A673 (cell line): Measurements from ENCODE around the gene CPED1. TPM values are rescaled to one million over a fixed set of nuclear protein-coding genes. Genes with fewer than 3 reads are reported as not detected.

Source experiments
- BruUV-seq: library from RNA; stranded (reverse); fragments of 400-500 nt; replicated peaks from 2 replicates; lab custom pipeline; 2021; lab: Mats Ljungman, UMichigan
- CTCF ChIA-PET: fragments of 300-600 bp; sonication (Branson Sonifier 250); formaldehyde crosslinking; loops from one replicate; lab custom pipeline; 2022; ENCODE audit warnings: antibody characterized with exemption; lab: Charles Lee
- POLR2A ChIA-PET: fragments of 300-600 bp; sonication (Branson Sonifier 250); formaldehyde crosslinking; loops from one replicate; lab custom pipeline; 2022; ENCODE audit warnings: antibody characterized with exemption; ENCODE audit not compliant: low non-redundant PET; lab: Charles Lee
- DNase-seq: peaks from one replicate; pipeline ENCODE4 v3.0.0-alpha.2; 2015; ENCODE audit warnings: low spot score
- H3K27ac ChIP-seq: fragments of 200-600 bp; sonication (generic); 2 replicates; pipeline ENCODE4 v1.5.1; 2016; ENCODE audit warnings: mixed run types, low read depth, mild to moderate bottlenecking, mixed read lengths, antibody characterized with exemption, low read length; ENCODE audit not compliant: poor library complexity, severe bottlenecking
- H3K27me3 ChIP-seq: fragments of 200-600 bp; sonication (generic); replicated peaks from 2 replicates; pipeline ENCODE4 v1.6.1; 2017; ENCODE audit warnings: mixed run types, low read depth, mild to moderate bottlenecking, mixed read lengths, antibody characterized with exemption, low read length; ENCODE audit not compliant: insufficient read depth, poor library complexity
- H3K36me3 ChIP-seq: fragments of 200-600 bp; sonication (generic); 2 replicates; pipeline ENCODE4 v1.6.1; 2016; ENCODE audit warnings: mixed run types, mild to moderate bottlenecking, mixed read lengths, antibody characterized with exemption, low read length; ENCODE audit not compliant: insufficient read depth, poor library complexity, severe bottlenecking
- H3K4me1 ChIP-seq: fragments of 200-600 bp; sonication (generic); 2 replicates; pipeline ENCODE4 v1.6.1; 2017; ENCODE audit warnings: mixed run types, mild to moderate bottlenecking, mixed read lengths, antibody characterized with exemption, low read length; ENCODE audit not compliant: insufficient read depth, poor library complexity, severe bottlenecking
- H3K4me3 ChIP-seq: fragments of 200-600 bp; sonication (generic); 2 replicates; pipeline ENCODE4 v1.5.1; 2016; ENCODE audit warnings: low read depth, mixed run types, mild to moderate bottlenecking, mixed read lengths, low read length; ENCODE audit not compliant: poor library complexity, severe bottlenecking
- H3K9me3 ChIP-seq: fragments of 200-600 bp; sonication (generic); 2 replicates; pipeline ENCODE4 v1.6.1; 2016; ENCODE audit warnings: mixed run types, low read depth, mild to moderate bottlenecking, mixed read lengths, antibody characterized with exemption, low read length; ENCODE audit not compliant: poor library complexity, severe bottlenecking
- EZH2 ChIP-seq: fragments of 200-600 bp; sonication (generic); IDR thresholded peaks from 2 replicates; pipeline ENCODE4 v1.6.1; 2017; ENCODE audit warnings: borderline replicate concordance, low read depth, mild to moderate bottlenecking, mixed read lengths, antibody characterized with exemption, low read length; ENCODE audit not compliant: poor library complexity, severe bottlenecking
- intact Hi-C: fragments of 100-400 bp; cut with micrococcal nuclease; formaldehyde crosslinking; loops from one replicate; pipeline ENCODE4 v1.10.0; 2022; ENCODE audit not compliant: unreplicated experiment
- total RNA-seq: library from RNA; stranded (reverse); gene quantifications from 2 replicates; pipeline ENCODE4 v1.2.3, GENCODE V29; 2021
- TF ChIP-seq, protein P1 (sequence below): fragments of 300-800, 200-600 bp; sonication (generic); conservative IDR thresholded peaks from 2 replicates; pipeline ENCODE4 v1.5.1; 2017; ENCODE audit warnings: low read depth, mild to moderate bottlenecking, antibody characterized with exemption, low read length, moderate library complexity, mixed read lengths

CPED1 gene
- total RNA-seq, 1 experiment from 2014 or later = 0.15 TPM

- Histone ChIP-seq H3K27ac (no peak overlapping the region), H3K9me3 (no peaks in the 10 kb centered on the region), H3K36me3 (no peaks in the 10 kb centered on the region), H3K4me3 (no peak overlapping the region), H3K4me1 (peaks cover 44% of the 10 kb centered on the region), H3K27me3 (no peaks in the 10 kb centered on the region)
- no TSS peak for BruUV-seq
- POLR2A ChIA-PET = no interaction called here
- intact Hi-C loops = loop anchor here (10.0 kb wide), 1 partner anchor 554 kb away; no protein-coding TSS in a partner anchor
- CTCF ChIA-PET = no interaction called here
- DNase-seq = no peak
- TF ChIP-seq EZH2 = no peak
- TF ChIP-seq, protein P1, sequence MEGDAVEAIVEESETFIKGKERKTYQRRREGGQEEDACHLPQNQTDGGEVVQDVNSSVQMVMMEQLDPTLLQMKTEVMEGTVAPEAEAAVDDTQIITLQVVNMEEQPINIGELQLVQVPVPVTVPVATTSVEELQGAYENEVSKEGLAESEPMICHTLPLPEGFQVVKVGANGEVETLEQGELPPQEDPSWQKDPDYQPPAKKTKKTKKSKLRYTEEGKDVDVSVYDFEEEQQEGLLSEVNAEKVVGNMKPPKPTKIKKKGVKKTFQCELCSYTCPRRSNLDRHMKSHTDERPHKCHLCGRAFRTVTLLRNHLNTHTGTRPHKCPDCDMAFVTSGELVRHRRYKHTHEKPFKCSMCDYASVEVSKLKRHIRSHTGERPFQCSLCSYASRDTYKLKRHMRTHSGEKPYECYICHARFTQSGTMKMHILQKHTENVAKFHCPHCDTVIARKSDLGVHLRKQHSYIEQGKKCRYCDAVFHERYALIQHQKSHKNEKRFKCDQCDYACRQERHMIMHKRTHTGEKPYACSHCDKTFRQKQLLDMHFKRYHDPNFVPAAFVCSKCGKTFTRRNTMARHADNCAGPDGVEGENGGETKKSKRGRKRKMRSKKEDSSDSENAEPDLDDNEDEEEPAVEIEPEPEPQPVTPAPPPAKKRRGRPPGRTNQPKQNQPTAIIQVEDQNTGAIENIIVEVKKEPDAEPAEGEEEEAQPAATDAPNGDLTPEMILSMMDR = no peak
Measured at GRCh38 chr7:120990468-120991118, 2.1 kb downstream of the CPED1 start.

DNA sequence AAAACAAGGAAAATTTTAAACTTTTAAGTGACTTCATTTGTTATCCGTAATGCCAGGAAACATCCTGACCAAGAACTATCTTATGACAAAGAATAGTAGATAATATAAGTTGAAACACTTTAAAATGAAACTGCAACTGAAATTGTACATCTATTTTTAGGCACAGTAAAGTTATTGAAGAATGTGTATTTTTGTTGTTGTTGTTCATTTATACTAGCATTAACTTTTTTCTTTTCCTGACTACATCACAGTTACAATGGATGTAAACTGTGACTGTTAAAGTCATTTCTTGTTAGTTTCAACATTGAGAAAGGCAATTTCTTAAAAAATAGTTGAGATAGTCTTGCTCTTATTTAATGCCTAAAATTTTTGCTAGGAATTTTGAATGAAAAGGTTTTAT, 2.6 kb downstream of the CPED1 start:
- CTCF ChIA-PET = no interaction called here
- intact Hi-C loops = loop anchor here (10.0 kb wide), 1 partner anchor 554 kb away; no protein-coding TSS in a partner anchor
- TF ChIP-seq, protein P1 = no peak
- no peak for TF ChIP-seq EZH2
- no peaks in the 10 kb centered on the region for H3K36me3 ChIP-seq
- no peak for DNase-seq
- H3K4me1 ChIP-seq = peaks cover 50% of the 10 kb centered on the region
- H3K27me3 ChIP-seq = no peaks in the 10 kb centered on the region
- BruUV-seq = no TSS peak
- no peak overlapping the region for H3K27ac ChIP-seq
- POLR2A ChIA-PET = no interaction called here
- no peak overlapping the region for H3K4me3 ChIP-seq
- H3K9me3 ChIP-seq = no peaks in the 10 kb centered on the region

DNA sequence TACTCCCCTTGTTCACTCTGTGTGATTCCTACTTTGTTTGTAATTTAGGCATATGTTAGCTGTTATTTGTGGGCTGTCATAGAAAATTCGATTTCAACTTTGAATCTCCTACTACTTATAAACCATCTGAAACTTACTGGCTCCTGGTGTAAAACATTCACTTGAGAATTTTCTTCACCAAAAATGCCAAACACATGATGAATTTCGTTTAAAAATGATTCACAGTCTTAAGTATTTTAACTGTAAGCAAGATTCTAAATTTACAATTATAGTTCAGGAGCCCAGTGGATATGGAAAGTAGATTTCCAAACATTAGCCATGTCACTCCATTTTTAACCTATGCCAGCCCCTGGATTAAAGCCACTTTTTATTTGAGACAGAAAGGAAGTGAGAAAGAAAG, 3.1 kb downstream of the CPED1 start:
- no peak for DNase-seq
- H3K4me1 ChIP-seq = peaks cover 54% of the 10 kb centered on the region
- no peak overlapping the region for H3K4me3 ChIP-seq
- TF ChIP-seq EZH2 = no peak
- TF ChIP-seq, protein P1 = no peak
- CTCF ChIA-PET = no interaction called here
- H3K36me3 ChIP-seq = no peaks in the 10 kb centered on the region
- POLR2A ChIA-PET = no interaction called here
- H3K9me3 ChIP-seq = no peaks in the 10 kb centered on the region
- BruUV-seq = no TSS peak
- intact Hi-C loops = loop anchor here (10.0 kb wide), 1 partner anchor 553 kb away; no protein-coding TSS in a partner anchor
- H3K27ac ChIP-seq = no peak overlapping the region
- no peaks in the 10 kb centered on the region for H3K27me3 ChIP-seq
